Endothelial cell (in vitro differentiated cells): ENCODE measurements around the gene LRRC55. TPM values are rescaled to one million over a fixed set of nuclear protein-coding genes. Genes with fewer than 3 reads are reported as not detected.

Experiments used
- DNase-seq: peaks from one replicate; pipeline ENCODE4 v3.0.0; 2021; ENCODE audit warnings: low spot score
- H3K27ac Mint-ChIP-seq: one replicate; pipeline ENCODE4 v1.8.0; 2021; ENCODE audit warnings: mixed read lengths, inconsistent platforms; ENCODE audit not compliant: unreplicated experiment
- H3K27me3 Mint-ChIP-seq: one replicate; pipeline ENCODE4 v1.8.0; 2021; ENCODE audit warnings: mild to moderate bottlenecking, moderate library complexity, mixed read lengths, inconsistent platforms; ENCODE audit not compliant: unreplicated experiment
- H3K36me3 Mint-ChIP-seq: one replicate; pipeline ENCODE4 v1.8.0; 2021; ENCODE audit warnings: mild to moderate bottlenecking, low read depth, mixed read lengths, inconsistent platforms; ENCODE audit not compliant: unreplicated experiment
- H3K4me1 Mint-ChIP-seq: one replicate; pipeline ENCODE4 v1.8.0; 2021; ENCODE audit warnings: mild to moderate bottlenecking, mixed read lengths, inconsistent platforms; ENCODE audit not compliant: unreplicated experiment
- H3K4me3 Mint-ChIP-seq: one replicate; pipeline ENCODE4 v1.8.0; 2021; ENCODE audit warnings: mild to moderate bottlenecking, mixed read lengths, inconsistent platforms; ENCODE audit not compliant: unreplicated experiment
- H3K9me3 Mint-ChIP-seq: one replicate; pipeline ENCODE4 v1.8.0; 2021; ENCODE audit warnings: mixed read lengths, inconsistent platforms; ENCODE audit not compliant: unreplicated experiment
- total RNA-seq: library from RNA; stranded (reverse); fragmentation: NEBNext Ultra II Directional; extraction: Animal tissue kit (Norgen Biotek cat#: 25700); gene quantifications from one replicate; pipeline ENCODE4 v1.2.1, GENCODE V29; 2021; ENCODE audit not compliant: unreplicated experiment
- TF ChIP-seq, protein P1 (sequence below): fragments of 200-600 bp; sonication (generic); IDR thresholded peaks from one replicate; pipeline ENCODE4 v1.5.0; 2021; ENCODE audit warnings: antibody characterized with exemption; ENCODE audit not compliant: unreplicated experiment

The LRRC55 gene
- total RNA-seq, 1 donor from 2014 or later: 4.7 TPM

DNA sequence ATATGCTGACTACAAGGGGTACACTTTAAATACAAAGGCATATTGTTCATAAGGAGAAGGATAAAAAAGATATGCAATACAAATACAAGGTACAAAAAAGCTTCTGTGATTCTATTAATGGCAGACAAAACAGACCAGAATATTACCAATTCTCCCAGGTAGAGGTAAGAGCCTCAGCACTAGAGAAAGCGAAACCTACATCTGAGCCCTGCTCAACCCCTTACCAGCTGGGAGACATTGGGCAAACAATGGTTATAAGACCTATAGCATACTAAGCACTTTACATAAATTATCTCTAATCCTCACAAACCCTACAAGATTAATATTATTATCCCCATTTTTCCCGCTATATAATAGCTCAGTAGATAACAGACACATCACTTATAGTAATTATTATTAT is 41.2 kb upstream of the LRRC55 start:
- Mint-ChIP-seq H3K4me3 (no peak overlapping the region), H3K9me3 (no peaks in the 10 kb centered on the region), H3K27me3 (peaks cover 1% of the 10 kb centered on the region), H3K36me3 (no peaks in the 10 kb centered on the region), H3K27ac (no peak overlapping the region), H3K4me1 (peaks cover 11% of the 10 kb centered on the region)
- TF ChIP-seq, protein P1, sequence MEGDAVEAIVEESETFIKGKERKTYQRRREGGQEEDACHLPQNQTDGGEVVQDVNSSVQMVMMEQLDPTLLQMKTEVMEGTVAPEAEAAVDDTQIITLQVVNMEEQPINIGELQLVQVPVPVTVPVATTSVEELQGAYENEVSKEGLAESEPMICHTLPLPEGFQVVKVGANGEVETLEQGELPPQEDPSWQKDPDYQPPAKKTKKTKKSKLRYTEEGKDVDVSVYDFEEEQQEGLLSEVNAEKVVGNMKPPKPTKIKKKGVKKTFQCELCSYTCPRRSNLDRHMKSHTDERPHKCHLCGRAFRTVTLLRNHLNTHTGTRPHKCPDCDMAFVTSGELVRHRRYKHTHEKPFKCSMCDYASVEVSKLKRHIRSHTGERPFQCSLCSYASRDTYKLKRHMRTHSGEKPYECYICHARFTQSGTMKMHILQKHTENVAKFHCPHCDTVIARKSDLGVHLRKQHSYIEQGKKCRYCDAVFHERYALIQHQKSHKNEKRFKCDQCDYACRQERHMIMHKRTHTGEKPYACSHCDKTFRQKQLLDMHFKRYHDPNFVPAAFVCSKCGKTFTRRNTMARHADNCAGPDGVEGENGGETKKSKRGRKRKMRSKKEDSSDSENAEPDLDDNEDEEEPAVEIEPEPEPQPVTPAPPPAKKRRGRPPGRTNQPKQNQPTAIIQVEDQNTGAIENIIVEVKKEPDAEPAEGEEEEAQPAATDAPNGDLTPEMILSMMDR: no peak
- DNase-seq: no peak

DNA sequence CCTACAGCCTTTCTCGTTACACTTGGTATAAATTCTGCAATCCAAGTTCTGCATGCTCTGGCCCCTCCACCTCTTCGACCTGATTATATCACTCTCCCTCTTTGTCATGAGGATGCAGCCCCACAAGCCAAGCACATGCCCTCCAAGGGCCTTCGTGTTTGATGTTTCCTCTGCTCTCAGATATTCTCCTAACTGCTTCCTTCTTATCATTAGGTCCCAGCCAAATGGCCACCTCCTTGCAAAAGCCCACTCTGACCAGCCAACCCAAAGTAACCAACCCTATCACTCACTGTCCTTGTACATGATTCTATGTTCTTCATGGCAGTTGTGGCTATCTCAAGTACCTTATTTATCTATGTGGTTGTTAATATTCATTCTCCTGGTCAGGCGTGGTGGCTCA is 38.3 kb upstream of the LRRC55 start:
- peaks cover 1% of the 10 kb centered on the region for H3K27me3 Mint-ChIP-seq
- no peak for DNase-seq
- H3K27ac Mint-ChIP-seq: no peak overlapping the region
- H3K9me3 Mint-ChIP-seq: no peaks in the 10 kb centered on the region
- no peaks in the 10 kb centered on the region for H3K36me3 Mint-ChIP-seq
- TF ChIP-seq, protein P1: no peak
- peaks cover 15% of the 10 kb centered on the region for H3K4me1 Mint-ChIP-seq
- no peak overlapping the region for H3K4me3 Mint-ChIP-seq

DNA sequence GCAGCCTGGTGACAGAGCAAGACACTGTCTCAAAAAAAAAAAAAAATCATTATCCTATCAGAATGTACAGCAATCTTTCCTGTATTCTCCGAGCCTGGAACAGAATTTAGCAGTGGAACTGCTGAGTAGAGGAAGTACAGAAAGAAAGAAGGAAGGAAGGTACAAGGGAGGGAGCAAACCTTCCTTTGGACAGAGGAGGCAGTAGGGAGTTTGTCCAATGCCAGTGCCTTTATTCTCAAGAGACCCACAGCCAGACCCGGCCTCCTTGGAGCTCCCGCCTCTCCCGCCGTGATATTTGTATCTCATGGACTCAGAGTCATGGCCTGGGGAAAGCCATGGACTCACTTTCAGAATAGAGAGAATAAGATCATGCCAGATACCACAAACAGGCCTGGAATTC is 37.7 kb upstream of the LRRC55 start:
- TF ChIP-seq, protein P1: no peak
- Mint-ChIP-seq H3K27me3 (no peaks in the 10 kb centered on the region), H3K9me3 (no peaks in the 10 kb centered on the region), H3K4me1 (peaks cover 16% of the 10 kb centered on the region), H3K4me3 (no peak overlapping the region), H3K27ac (no peak overlapping the region), H3K36me3 (no peaks in the 10 kb centered on the region)
- no peak for DNase-seq

DNA sequence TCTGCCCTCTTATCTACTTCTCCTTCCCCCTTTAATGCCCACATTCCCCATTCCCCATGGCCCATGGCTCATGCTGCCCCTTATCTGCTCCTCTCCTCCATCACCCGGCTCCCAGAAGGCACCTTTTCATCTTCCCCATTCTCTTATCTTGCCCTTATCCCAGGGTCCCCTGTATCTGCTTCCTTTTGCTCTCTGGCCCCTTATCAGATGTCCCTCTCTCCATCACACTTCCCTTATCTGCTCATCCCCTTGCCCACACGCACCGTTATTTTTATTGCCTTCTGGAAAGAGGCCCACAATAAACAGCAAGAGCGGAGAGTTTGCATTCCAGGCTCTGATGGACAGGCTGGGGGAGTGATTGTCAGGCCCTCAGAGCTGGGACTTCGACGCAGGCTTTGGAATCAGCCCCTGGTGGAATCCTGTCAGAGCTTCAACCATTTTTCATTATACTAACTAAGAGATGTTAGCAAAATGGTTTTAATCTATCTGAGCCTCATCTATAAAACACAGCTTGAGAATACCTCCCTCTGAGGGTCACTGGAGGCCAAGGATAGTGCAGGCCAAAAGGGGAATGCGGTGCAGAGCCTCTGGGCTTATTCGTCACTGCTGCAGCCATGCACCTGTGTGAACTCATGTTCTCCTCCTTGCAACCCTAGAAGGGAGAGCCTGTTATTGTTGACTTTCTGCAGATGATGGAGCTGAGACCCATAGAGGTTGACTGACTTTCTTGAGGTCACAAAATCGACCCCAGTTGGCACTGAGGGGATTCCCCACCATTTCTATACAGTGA is 37.0 kb upstream of the LRRC55 start:
- no peak overlapping the region for H3K4me3 Mint-ChIP-seq
- no peaks in the 10 kb centered on the region for H3K27me3 Mint-ChIP-seq
- DNase-seq: no peak
- H3K4me1 Mint-ChIP-seq: peaks cover 16% of the 10 kb centered on the region
- TF ChIP-seq, protein P1: no peak
- H3K27ac Mint-ChIP-seq: no peak overlapping the region
- no peaks in the 10 kb centered on the region for H3K36me3 Mint-ChIP-seq
- no peaks in the 10 kb centered on the region for H3K9me3 Mint-ChIP-seq

DNA sequence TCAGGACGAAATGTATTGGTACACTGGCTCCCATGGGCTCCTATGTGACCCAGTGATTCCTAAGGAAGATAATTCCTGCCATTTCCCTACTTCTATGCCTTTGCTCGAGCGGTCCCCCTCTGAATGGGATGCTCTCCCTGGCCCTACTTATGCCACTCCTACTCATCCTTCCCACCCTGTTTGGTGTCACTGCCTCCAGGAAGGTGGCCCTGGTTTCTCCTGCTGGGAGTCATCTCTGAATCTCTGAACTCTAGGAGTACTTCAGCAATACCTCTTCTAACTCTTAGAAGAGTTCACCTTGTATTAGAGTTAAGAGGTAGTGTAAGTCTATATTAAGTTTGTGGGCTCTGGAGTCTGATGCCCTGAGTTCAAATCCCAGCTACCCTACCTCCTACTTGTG is 35.5 kb upstream of the LRRC55 start:
- no peak for DNase-seq
- peaks cover 16% of the 10 kb centered on the region for H3K4me1 Mint-ChIP-seq
- no peak overlapping the region for H3K27ac Mint-ChIP-seq
- no peaks in the 10 kb centered on the region for H3K36me3 Mint-ChIP-seq
- H3K9me3 Mint-ChIP-seq: no peaks in the 10 kb centered on the region
- no peaks in the 10 kb centered on the region for H3K27me3 Mint-ChIP-seq
- no peak overlapping the region for H3K4me3 Mint-ChIP-seq
- TF ChIP-seq, protein P1: no peak
